Loucy (cell line): ENCODE measurements around the gene CREBRF.

ENCODE experiments used
- H2AFZ ChIP-seq: fragments of 200-600 bp; sonication (generic); 2 replicates; pipeline ENCODE4 v1.6.0; 2016; ENCODE audit warnings: antibody characterized with exemption, mild to moderate bottlenecking, low read length, moderate library complexity
- H3F3A ChIP-seq: fragments of 200-600 bp; 2 replicates; pipeline ENCODE4 v1.6.0; 2016; ENCODE audit warnings: antibody characterized with exemption, low read depth, mild to moderate bottlenecking
- H3K27me3 ChIP-seq: fragments of 200-600 bp; sonication (generic); 2 replicates; pipeline ENCODE4 v1.6.1; 2014; ENCODE audit warnings: low read length, mild to moderate bottlenecking; ENCODE audit not compliant: insufficient read depth, poor library complexity, severe bottlenecking
- H3K36me3 ChIP-seq: fragments of 200-600 bp; sonication (generic); 2 replicates; pipeline ENCODE4 v1.6.1; 2016; ENCODE audit warnings: low read length; ENCODE audit not compliant: insufficient read depth
- H3K4me1 ChIP-seq: fragments of 200-600 bp; sonication (generic); 2 replicates; pipeline ENCODE4 v1.5.1; 2014; ENCODE audit warnings: low read length, mild to moderate bottlenecking; ENCODE audit not compliant: insufficient read depth, poor library complexity, severe bottlenecking
- H3K4me2 ChIP-seq: fragments of 200-600 bp; sonication (generic); 2 replicates; pipeline ENCODE4 v1.6.0; 2014; ENCODE audit warnings: antibody characterized with exemption, low read length, low read depth, mild to moderate bottlenecking; ENCODE audit not compliant: poor library complexity, severe bottlenecking
- H3K4me3 ChIP-seq: fragments of 200-600 bp; sonication (generic); 2 replicates; pipeline ENCODE4 v1.5.1; 2014; ENCODE audit warnings: low read length, mild to moderate bottlenecking, mixed read lengths; ENCODE audit not compliant: poor library complexity, severe bottlenecking
- H3K79me2 ChIP-seq: fragments of 200-600 bp; sonication (generic); 2 replicates; pipeline ENCODE4 v1.6.1; 2014; ENCODE audit warnings: low read length; ENCODE audit not compliant: insufficient read depth
- H3K9ac ChIP-seq: fragments of 200-600 bp; sonication (generic); 2 replicates; pipeline ENCODE4 v1.6.0; 2014; ENCODE audit warnings: mild to moderate bottlenecking, low read depth, low read length, moderate library complexity; ENCODE audit not compliant: poor library complexity, severe bottlenecking
- H3K9me2 ChIP-seq: fragments of 200-600 bp; sonication (generic); replicated peaks from 2 replicates; pipeline ENCODE4 v1.6.1; 2016; ENCODE audit warnings: low read depth, low read length, mixed read lengths
- H3K9me3 ChIP-seq: fragments of 200-600 bp; sonication (generic); 2 replicates; pipeline ENCODE4 v1.6.1; 2014; ENCODE audit warnings: mild to moderate bottlenecking, antibody characterized with exemption, low read length, low read depth; ENCODE audit not compliant: insufficient read depth
- H4K20me1 ChIP-seq: fragments of 200-600 bp; sonication (generic); 2 replicates; pipeline ENCODE4 v1.6.0; 2014; ENCODE audit warnings: antibody characterized with exemption, low read length, mild to moderate bottlenecking; ENCODE audit not compliant: insufficient read depth, poor library complexity, severe bottlenecking
- EZH2phosphoT487 ChIP-seq: fragments of 200-600 bp; IDR thresholded peaks from 2 replicates; pipeline ENCODE4 v1.6.1; 2018; ENCODE audit warnings: antibody characterized with exemption, mild to moderate bottlenecking, moderate library complexity, borderline replicate concordance
- TF ChIP-seq, protein P1 (sequence below): fragments of 200-600 bp; sonication (generic); conservative IDR thresholded peaks from 2 replicates; pipeline ENCODE4 v1.5.1; 2014; ENCODE audit warnings: mild to moderate bottlenecking, antibody characterized with exemption, low read length

Gene CREBRF

GRCh38 chr5:173093606-173094005 is 37.5 kb downstream of the CREBRF start:
- no peak for TF ChIP-seq EZH2phosphoT487
- TF ChIP-seq, protein P1, sequence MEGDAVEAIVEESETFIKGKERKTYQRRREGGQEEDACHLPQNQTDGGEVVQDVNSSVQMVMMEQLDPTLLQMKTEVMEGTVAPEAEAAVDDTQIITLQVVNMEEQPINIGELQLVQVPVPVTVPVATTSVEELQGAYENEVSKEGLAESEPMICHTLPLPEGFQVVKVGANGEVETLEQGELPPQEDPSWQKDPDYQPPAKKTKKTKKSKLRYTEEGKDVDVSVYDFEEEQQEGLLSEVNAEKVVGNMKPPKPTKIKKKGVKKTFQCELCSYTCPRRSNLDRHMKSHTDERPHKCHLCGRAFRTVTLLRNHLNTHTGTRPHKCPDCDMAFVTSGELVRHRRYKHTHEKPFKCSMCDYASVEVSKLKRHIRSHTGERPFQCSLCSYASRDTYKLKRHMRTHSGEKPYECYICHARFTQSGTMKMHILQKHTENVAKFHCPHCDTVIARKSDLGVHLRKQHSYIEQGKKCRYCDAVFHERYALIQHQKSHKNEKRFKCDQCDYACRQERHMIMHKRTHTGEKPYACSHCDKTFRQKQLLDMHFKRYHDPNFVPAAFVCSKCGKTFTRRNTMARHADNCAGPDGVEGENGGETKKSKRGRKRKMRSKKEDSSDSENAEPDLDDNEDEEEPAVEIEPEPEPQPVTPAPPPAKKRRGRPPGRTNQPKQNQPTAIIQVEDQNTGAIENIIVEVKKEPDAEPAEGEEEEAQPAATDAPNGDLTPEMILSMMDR: no peak
- no peak overlapping the region for H3K4me2 ChIP-seq
- H3K79me2 ChIP-seq: no peaks in the 10 kb centered on the region
- no peak overlapping the region for H3K9ac ChIP-seq
- H3K9me3 ChIP-seq: no peaks in the 10 kb centered on the region
- H3K36me3 ChIP-seq: peaks cover 3% of the 10 kb centered on the region; the same call in 1 of the 2 replicates
- no peaks in the 10 kb centered on the region for H3K27me3 ChIP-seq
- H3F3A ChIP-seq: no peaks in the 10 kb centered on the region
- no peak overlapping the region for H2AFZ ChIP-seq
- no peak overlapping the region for H3K4me3 ChIP-seq
- no peaks in the 10 kb centered on the region for H3K4me1 ChIP-seq
- H3K9me2 ChIP-seq: no peaks in the 10 kb centered on the region
- H4K20me1 ChIP-seq: no peaks in the 10 kb centered on the region

DNA sequence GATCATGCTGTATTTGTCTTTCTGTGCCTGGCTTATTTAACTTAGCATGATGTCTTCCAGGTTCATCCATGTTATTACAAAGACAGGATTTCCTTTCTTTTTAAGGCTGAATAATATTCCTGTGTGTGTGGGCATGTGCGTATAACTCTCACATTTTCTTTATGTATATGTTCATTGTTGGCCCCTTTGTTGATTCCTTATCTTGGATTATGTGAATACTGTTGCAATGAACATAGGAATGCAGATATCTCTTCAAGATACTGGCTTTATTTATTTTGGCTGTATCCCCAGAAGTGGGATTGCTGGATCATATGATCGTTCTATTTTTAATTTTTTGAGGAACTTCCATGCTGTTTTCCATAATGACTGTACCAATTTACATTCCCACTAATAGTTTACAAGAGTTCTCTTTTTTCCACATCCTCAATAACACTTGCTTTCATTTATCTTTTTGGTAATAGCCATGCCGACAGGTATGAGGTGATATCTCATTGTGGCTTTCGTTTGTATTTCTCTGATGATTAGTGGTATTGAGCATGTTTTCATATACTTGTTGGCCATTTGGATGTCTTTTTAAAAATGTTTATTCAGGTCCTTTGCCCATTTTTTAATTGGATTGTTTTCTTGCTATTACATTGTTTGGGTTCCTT is 38.0 kb downstream of the CREBRF start:
- Histone ChIP-seq H3K27me3 (no peaks in the 10 kb centered on the region), H3K4me2 (no peak overlapping the region), H3K4me1 (no peaks in the 10 kb centered on the region), H3K36me3 (peaks cover 3% of the 10 kb centered on the region; the same call in 1 of the 2 replicates), H3K4me3 (no peak overlapping the region), H3K9me2 (no peaks in the 10 kb centered on the region), H3F3A (no peaks in the 10 kb centered on the region), H3K79me2 (no peaks in the 10 kb centered on the region), H4K20me1 (no peaks in the 10 kb centered on the region), H2AFZ (no peak overlapping the region), H3K9ac (no peak overlapping the region), H3K9me3 (no peaks in the 10 kb centered on the region)
- TF ChIP-seq, protein P1: no peak
- no peak for TF ChIP-seq EZH2phosphoT487

- no peaks in the 10 kb centered on the region for H3K9me2 ChIP-seq
- H3K9ac ChIP-seq: no peak overlapping the region
- no peak overlapping the region for H3K4me3 ChIP-seq
- H3K4me2 ChIP-seq: no peak overlapping the region
- H4K20me1 ChIP-seq: no peaks in the 10 kb centered on the region
- H3K27me3 ChIP-seq: no peaks in the 10 kb centered on the region
- TF ChIP-seq, protein P1: no peak
- no peak for TF ChIP-seq EZH2phosphoT487
- H3K4me1 ChIP-seq: no peaks in the 10 kb centered on the region
- no peaks in the 10 kb centered on the region for H3K36me3 ChIP-seq
- no peak overlapping the region for H2AFZ ChIP-seq
- no peaks in the 10 kb centered on the region for H3K79me2 ChIP-seq
- no peaks in the 10 kb centered on the region for H3F3A ChIP-seq
- no peaks in the 10 kb centered on the region for H3K9me3 ChIP-seq
Measured at GRCh38 chr5:173098787-173099186, 42.6 kb downstream of the CREBRF start.
